Adipocyte (in vitro differentiated cells): ENCODE data around the gene RUFY1.

Source experiments
- DNase-seq: peaks from one replicate; pipeline ENCODE4 v3.0.0-alpha.2; 2015; ENCODE audit warnings: low read depth
- H3K27me3 ChIP-seq: replicated peaks from 2 replicates; pipeline ENCODE4 v1.7.0; 2013; ENCODE audit warnings: mild to moderate bottlenecking, low read length, moderate library complexity; ENCODE audit not compliant: control insufficient read depth, insufficient read depth
- H3K36me3 ChIP-seq: 2 replicates; pipeline ENCODE4 v1.7.0; 2013; ENCODE audit warnings: low read length, mild to moderate bottlenecking, moderate library complexity; ENCODE audit not compliant: control insufficient read depth, insufficient read depth, severe bottlenecking
- H3K4me1 ChIP-seq: 2 replicates; pipeline ENCODE4 v1.7.0; 2013; ENCODE audit warnings: mild to moderate bottlenecking, low read length, moderate library complexity; ENCODE audit not compliant: control insufficient read depth, insufficient read depth
- H3K4me3 ChIP-seq: 2 replicates; pipeline ENCODE4 v1.7.0; 2013; ENCODE audit warnings: mild to moderate bottlenecking, low read length, moderate library complexity
- H3K9ac ChIP-seq: 2 replicates; pipeline ENCODE4 v1.7.0; 2013; ENCODE audit warnings: mild to moderate bottlenecking, low read length, moderate library complexity
- H3K9me3 ChIP-seq: 2 replicates; pipeline ENCODE4 v1.7.0; 2013; ENCODE audit warnings: mild to moderate bottlenecking, low read length, moderate library complexity; ENCODE audit not compliant: control insufficient read depth

The RUFY1 gene

GRCh38 chr5:179585941-179586401 lies 35.6 kb downstream of the RUFY1 start:
- H3K4me1 ChIP-seq = peaks cover 5% of the 10 kb centered on the region
- peaks cover 51% of the 10 kb centered on the region for H3K36me3 ChIP-seq
- H3K9me3 ChIP-seq = no peaks in the 10 kb centered on the region
- no peak overlapping the region for H3K9ac ChIP-seq
- H3K27me3 ChIP-seq = no peaks in the 10 kb centered on the region
- DNase-seq = no peak
- H3K4me3 ChIP-seq = no peak overlapping the region

- Histone ChIP-seq H3K4me3 (no peak overlapping the region), H3K9me3 (no peaks in the 10 kb centered on the region), H3K4me1 (peaks cover 5% of the 10 kb centered on the region), H3K27me3 (no peaks in the 10 kb centered on the region), H3K36me3 (peaks cover 57% of the 10 kb centered on the region), H3K9ac (no peak overlapping the region)
- DNase-seq = no peak
Observed at GRCh38 chr5:179588166-179588565, 37.8 kb downstream of the RUFY1 start.

- Histone ChIP-seq H3K9ac (no peak overlapping the region), H3K4me3 (no peak overlapping the region), H3K36me3 (peaks cover 75% of the 10 kb centered on the region), H3K27me3 (no peaks in the 10 kb centered on the region), H3K9me3 (no peaks in the 10 kb centered on the region), H3K4me1 (no peaks in the 10 kb centered on the region)
- no peak for DNase-seq
Observed at GRCh38 chr5:179595916-179596315, 45.6 kb downstream of the RUFY1 start.

GRCh38 chr5:179596421-179596820 lies 46.1 kb downstream of the RUFY1 start:
- Histone ChIP-seq H3K4me3 (no peak overlapping the region), H3K9me3 (no peaks in the 10 kb centered on the region), H3K4me1 (no peaks in the 10 kb centered on the region), H3K36me3 (peaks cover 76% of the 10 kb centered on the region), H3K27me3 (no peaks in the 10 kb centered on the region), H3K9ac (no peak overlapping the region)
- DNase-seq = no peak

- no peaks in the 10 kb centered on the region for H3K9me3 ChIP-seq
- DNase-seq = no peak
- no peak overlapping the region for H3K4me3 ChIP-seq
- H3K27me3 ChIP-seq = no peaks in the 10 kb centered on the region
- H3K36me3 ChIP-seq = peaks cover 65% of the 10 kb centered on the region
- no peak overlapping the region for H3K9ac ChIP-seq
- H3K4me1 ChIP-seq = no peaks in the 10 kb centered on the region
Observed at GRCh38 chr5:179599100-179599499, 48.7 kb downstream of the RUFY1 start.

- Histone ChIP-seq H3K9ac (no peak overlapping the region), H3K4me1 (no peaks in the 10 kb centered on the region), H3K4me3 (no peak overlapping the region), H3K27me3 (no peaks in the 10 kb centered on the region), H3K36me3 (peaks cover 63% of the 10 kb centered on the region), H3K9me3 (no peaks in the 10 kb centered on the region)
- no peak for DNase-seq
Observed at GRCh38 chr5:179599566-179599965, 49.2 kb downstream of the RUFY1 start.

GRCh38 chr5:179599973-179600372 lies 49.6 kb downstream of the RUFY1 start:
- Histone ChIP-seq H3K4me3 (no peak overlapping the region), H3K9ac (no peak overlapping the region), H3K4me1 (peaks cover under 1% of the 10 kb centered on the region), H3K36me3 (peaks cover 59% of the 10 kb centered on the region), H3K9me3 (no peaks in the 10 kb centered on the region), H3K27me3 (no peaks in the 10 kb centered on the region)
- DNase-seq = no peak

- H3K4me1 ChIP-seq = peaks cover 15% of the 10 kb centered on the region
- H3K27me3 ChIP-seq = no peaks in the 10 kb centered on the region
- H3K4me3 ChIP-seq = no peak overlapping the region
- H3K36me3 ChIP-seq = peaks cover 51% of the 10 kb centered on the region
- no peak for DNase-seq
- no peaks in the 10 kb centered on the region for H3K9me3 ChIP-seq
- H3K9ac ChIP-seq = no peak overlapping the region
Observed at GRCh38 chr5:179601871-179602625, 51.7 kb downstream of the RUFY1 start.

GRCh38 chr5:179603308-179603707 lies 53.0 kb downstream of the RUFY1 start:
- Histone ChIP-seq H3K4me3 (no peak overlapping the region), H3K27me3 (no peaks in the 10 kb centered on the region), H3K9ac (no peak overlapping the region), H3K36me3 (peaks cover 55% of the 10 kb centered on the region), H3K4me1 (peaks cover 15% of the 10 kb centered on the region), H3K9me3 (no peaks in the 10 kb centered on the region)
- no peak for DNase-seq

GRCh38 chr5:179605026-179605833 lies 54.9 kb downstream of the RUFY1 start:
- peaks cover 50% of the 10 kb centered on the region for H3K36me3 ChIP-seq
- peak overlapping the region; percentile 28 for H3K9ac ChIP-seq
- peaks cover 20% of the 10 kb centered on the region for H3K4me1 ChIP-seq
- no peaks in the 10 kb centered on the region for H3K27me3 ChIP-seq
- peak; percentile 71 for DNase-seq
- no peaks in the 10 kb centered on the region for H3K9me3 ChIP-seq
- H3K4me3 ChIP-seq = no peak overlapping the region

GRCh38 chr5:179606071-179606909 lies 55.9 kb downstream of the RUFY1 start:
- Histone ChIP-seq H3K36me3 (peaks cover 56% of the 10 kb centered on the region), H3K4me1 (peaks cover 28% of the 10 kb centered on the region)

More at GRCh38 chr5:179606071-179606909, 55.9 kb downstream of the RUFY1 start:
- H3K27me3 ChIP-seq = no peaks in the 10 kb centered on the region
- H3K4me3 ChIP-seq = no peak overlapping the region
- DNase-seq = no peak
- no peaks in the 10 kb centered on the region for H3K9me3 ChIP-seq
- peak overlapping the region; percentile 28 for H3K9ac ChIP-seq
